CD4-positive, alpha-beta T cell treated with Interleukin-15 for 1 hour (primary cell): ENCODE data around the gene CCDC134.
"Not testable (repeated sequence)": the region's sequence is repeated elsewhere in the genome, so short reads cannot be mapped to it uniquely, and the experiment has no call there.

Source experiments
- DNase-seq: peaks from one replicate; pipeline ENCODE4 v3.0.0-alpha.2; 2020

The CCDC134 gene

DNA sequence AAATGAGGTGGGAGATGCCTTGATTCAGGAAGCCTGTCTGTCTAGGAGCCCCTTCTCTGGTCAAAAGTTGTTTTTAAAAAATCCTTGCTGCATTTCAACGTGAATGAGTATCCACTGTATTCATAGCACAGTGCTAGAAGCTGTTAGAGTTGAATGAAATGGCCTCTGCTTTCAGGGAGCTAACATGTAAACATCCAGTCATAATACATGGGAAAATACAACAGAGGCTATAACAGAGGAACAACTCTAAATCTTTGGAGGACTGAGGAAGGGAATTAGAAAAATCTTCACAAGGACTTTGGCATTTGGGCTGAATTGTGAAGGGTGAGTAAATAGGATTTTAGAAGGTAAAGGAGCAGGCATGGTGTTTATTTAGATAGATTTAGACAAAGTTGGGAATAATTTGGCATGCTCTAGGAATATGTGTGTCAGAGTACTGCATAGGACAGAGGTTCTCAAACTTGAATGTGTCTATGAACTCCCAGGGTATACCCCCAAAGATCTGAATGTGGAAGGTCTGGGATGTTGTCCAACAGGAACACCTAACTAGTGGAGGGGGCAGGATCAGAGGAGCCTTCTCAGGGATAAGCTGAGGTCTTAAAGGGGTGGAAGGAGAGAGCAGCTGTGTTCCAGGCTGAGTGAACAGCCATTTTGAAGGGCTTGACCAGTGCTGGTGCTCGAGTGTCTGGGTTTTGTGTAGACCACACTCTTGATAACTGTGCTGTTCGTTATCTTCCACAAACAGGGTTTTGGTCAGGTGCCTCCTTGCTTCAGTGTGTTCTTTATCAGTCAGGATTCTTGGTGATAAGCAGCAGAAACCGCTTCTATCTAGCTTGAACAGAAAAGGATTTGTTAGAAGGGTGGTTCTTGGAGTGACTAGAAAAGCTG is 45.1 kb downstream of the CCDC134 start:
- DNase-seq: no peak

DNA sequence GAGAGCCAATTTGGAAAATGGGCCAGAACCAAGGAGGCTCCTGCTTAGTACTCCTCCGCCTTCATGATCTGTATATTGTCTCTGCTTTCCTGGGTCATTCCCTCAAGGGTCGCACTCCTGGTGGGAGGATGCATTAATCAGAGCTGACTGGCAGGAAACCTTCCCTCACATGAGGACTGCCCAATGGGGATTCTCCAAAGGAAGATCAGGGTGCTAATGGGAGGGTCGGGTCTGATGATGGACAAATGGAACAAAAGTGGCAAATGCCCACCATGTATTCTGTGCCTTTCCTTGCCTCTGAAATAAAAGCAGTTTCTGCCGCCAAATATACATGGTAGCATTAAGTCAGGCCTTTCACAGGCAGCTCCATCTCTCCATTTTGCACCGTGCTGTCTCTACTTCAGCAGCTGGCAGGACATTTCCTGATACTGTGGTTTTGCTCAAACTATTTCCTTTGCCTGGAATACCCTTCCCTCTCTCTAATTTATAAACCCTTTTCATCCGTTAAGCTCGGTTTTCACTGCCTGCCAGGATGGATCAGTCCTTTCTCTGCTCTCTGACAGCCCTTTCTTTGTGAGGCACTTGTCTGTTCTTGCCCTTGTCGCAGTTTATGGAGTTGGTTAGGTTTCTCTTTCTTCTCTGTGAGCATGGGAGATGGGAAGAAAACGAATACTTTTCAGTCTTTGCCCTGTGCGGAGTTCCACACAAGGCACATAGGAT is 45.9 kb downstream of the CCDC134 start:
- DNase-seq: no peak

DNA sequence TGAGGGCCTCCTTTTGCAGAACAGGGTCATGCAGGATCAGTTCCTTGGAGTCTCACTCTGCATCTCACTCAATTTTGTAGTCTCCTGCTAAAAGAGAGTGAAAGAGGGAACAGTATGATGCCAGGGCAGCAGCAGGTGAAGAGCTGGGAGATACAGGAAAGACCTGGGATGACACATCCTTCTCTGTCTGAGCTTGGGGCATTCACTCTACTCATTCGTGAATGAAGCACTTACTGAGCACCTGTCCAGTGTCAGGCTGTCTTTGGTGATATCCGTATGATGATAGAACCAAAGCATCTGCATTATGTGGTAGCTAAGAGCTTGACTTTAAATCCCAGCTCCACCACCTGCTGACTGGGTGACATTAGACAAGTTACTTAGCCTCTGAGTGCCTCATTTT is 46.8 kb downstream of the CCDC134 start:
- no peak for DNase-seq

GRCh38 chr22:41848468-41848867 is 48.0 kb downstream of the CCDC134 start:
- peak; percentile 70 for DNase-seq

- DNase-seq: no peak
Observed at GRCh38 chr22:41856469-41856868, 56.0 kb downstream of the CCDC134 start.

- peak; percentile 77 for DNase-seq
Observed at GRCh38 chr22:41857155-41857859, 56.8 kb downstream of the CCDC134 start.

- DNase-seq: no peak
Observed at GRCh38 chr22:41857860-41858199, 57.4 kb downstream of the CCDC134 start.

DNA sequence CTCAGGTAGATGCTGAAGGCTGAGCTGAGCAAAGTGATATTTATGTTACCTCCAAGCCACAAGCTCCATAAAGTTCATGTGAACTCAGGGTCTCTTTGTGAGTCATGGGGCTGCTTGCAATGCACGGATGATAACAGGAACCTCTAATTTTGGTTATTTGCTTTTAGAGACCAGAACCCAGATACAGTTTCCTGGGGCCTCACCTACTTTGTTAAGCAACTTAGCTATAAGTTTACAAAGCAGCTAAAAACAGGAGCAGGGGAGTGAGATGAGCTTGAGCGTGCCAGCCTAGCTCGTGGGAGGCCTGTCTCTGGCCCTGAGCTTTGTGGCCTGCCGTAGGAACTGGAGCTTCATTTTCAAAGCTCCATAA is 61.7 kb downstream of the CCDC134 start:
- DNase-seq: peak; percentile 36

- no peak for DNase-seq
Observed at GRCh38 chr22:41862530-41863266, 62.2 kb downstream of the CCDC134 start.

- DNase-seq: no peak
Observed at GRCh38 chr22:41863472-41863871, 63.0 kb downstream of the CCDC134 start.

GRCh38 chr22:41868556-41868955 is 68.1 kb downstream of the CCDC134 start:
- no peak for DNase-seq

DNA sequence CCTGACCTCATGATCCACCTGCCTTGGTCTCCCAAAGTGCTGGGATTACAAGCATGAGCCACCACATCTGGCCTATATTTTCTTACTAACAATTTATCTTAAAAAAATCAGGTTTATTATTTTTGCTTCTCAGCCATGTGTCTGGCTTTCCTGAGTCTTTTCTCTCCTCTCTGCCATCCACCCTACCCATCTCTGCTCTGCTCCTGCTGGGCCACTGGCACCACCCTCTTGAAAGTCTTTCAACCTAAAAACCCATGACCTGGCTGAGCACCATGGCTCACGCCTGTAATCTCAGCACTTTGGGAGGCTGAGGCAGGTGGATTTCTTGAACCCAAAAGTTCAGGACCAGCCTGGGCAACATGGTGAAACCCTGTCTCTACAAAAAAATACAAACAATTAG is 69.6 kb downstream of the CCDC134 start:
- not testable (repeated sequence) for DNase-seq

DNA sequence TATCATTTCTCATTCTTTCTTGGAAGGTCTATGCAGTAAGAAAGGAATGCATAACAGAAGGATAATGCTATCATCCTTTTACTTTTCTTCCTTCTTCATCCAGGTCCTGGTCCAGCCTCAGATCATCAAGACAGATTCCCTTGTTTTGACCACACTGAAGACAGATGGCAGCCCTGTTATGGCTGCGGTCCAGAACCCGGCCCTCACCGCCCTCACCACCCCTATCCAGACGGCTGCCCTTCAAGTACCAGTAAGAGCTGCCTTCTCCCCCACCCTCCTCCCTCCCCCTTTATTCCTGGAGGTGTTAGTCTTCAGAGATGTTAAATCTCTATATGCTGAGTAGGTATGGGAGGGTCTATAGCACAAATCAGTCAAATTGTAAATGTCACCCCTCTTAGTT is 70.3 kb downstream of the CCDC134 start:
- DNase-seq: no peak

- DNase-seq: no peak
Observed at GRCh38 chr22:41873391-41873790, 72.9 kb downstream of the CCDC134 start.

DNA sequence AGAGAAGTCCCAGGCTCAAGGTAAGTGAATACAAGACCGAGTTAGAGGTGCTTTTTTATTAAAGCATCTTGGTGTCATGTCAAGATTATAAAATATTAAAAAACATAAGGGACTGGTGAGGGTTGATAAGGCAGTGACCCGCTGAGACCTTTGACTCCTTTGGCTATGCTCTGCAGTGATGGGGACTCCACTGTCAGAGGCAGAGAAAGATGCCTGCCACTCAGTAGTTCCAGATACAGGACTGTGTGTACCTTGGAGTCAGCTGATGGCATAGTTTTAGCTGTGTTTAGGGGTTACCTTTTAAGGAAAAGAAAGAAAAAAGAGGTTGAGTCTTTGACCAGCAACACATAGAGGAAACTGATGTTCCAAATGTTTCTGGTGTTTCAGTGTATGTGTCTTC is 73.6 kb downstream of the CCDC134 start:
- DNase-seq: no peak

- DNase-seq: no peak
Observed at GRCh38 chr22:41875531-41876270, 75.2 kb downstream of the CCDC134 start.
